IPS DF 4.7 (cell line): Measurements from ENCODE around the gene ADCY4.
"Not testable (repeated sequence)": the region's sequence is repeated elsewhere in the genome, so short reads cannot be mapped to it uniquely, and the experiment has no call there.

Experiments
- DNase-seq: peaks from one replicate; pipeline ENCODE4 v3.0.0-alpha.2; 2013; ENCODE audit warnings: low spot score; ENCODE audit errors: extremely low read depth

Gene ADCY4

DNA sequence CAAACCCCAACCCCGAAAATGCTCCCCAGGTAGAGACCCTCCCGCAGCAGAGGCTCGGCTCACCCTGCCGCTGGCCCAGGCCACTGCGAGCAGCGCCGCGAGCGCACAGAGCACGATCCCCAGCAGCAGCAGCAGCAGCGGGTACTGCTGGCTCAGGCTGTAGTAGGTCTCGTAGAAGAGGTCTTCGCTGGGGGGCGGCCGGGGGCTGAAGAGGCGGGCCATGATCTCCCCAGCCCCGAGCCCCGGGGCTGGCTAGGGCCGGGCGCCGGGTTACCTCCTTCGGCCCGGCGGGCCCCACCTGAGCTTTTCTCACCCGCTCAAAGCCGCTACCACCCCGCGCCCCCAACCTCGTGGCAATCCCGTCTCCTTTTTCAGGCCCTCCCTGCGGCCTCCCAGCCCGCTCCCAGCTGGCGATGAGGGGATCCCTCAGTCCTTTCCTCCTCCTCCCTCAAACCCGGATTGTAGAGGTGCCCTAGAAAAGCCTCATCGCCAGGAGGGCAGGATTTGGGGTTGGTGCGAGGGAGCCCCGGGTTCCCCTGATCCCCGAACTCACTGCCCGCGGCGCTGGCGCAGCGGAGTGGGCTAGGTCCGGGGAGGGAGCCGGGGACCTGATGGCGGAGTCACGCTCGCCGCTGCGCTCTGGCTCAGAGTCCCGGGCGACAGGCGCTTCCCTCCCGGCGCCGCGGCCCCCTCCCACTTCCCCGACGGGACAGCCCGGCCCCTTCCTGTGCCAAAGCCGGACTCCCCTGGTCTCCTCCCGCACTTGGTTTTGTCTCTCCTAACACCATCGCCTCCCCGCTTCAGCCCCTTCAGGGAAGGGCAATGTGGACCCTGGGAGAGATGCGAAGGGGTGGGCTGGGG is at the start of gene ADCY4:
TSS of gene ADCY4 (minus strand) at position 641 of the 861 bp plus-strand sequence. CDS start at position 222, 419 bp downstream.
- no peak for DNase-seq

DNA sequence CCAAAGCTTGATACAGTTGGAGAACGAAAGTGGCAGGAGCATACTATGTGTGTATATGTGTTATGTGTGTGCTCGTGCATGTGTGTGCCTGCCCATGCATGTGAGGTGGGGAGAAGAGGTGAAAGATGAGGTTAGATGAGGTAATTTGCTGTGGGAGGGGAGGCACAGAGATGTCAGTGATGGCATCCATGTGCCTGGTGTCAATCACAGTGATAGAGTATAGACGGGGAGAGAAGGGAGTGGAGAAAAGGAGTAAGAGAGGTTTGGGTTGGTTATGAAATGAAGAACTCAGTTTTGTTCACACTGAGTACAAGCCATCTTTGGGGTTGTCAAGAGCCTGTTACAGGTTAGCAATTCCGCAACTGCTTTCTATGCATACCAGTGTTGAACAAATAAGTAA is 49.3 kb upstream of the ADCY4 start:
- no peak for DNase-seq

DNA sequence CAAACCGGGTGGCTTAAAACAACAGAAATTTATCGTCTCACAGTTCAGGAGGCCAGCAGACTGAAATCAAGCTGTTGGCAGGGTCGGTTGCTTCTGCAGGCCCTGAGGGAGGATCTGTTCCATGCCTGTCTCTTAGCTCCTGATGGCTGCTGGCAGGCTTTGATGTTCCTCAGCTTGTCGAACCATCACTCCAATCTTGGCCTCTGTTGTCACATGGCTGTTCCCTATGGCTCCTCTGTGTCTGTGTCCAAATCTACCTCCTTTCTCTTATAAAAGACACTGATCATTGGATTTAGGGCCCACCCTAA is 47.1 kb upstream of the ADCY4 start:
- DNase-seq: no peak

DNA sequence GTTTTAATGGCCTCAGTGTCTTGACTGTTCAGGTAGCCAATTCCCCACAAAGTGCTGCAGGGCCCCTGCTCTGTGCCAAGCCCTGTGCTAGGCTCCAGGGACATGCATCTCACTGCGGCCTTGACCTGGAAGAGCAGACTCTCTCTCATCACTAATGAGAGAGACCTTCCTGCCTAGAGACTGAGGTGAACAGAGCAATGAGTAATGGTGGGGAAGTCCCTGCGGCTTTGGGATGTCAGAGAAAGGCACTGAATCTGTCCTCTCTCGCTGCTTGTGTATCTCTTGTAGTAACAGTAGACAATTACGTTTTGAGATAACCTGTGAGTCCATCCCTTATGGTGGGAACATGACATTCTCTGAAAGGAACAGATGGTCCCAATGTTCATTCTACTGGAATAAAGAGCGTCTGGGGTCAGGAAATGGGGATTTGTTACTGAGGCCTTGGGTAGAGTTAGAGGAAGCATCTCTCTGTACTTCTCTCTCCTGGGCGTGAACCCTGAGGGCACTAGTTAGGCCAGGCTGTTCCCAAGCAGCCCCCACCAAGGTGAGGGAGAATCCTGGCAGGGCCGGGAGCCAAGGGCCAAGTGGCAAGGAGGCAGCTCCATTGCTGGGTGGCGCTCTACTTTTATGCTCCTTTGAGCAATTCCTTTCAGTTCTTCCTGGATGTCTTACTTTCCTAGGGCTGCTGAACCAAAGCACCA is 46.6 kb upstream of the ADCY4 start:
- no peak for DNase-seq

DNA sequence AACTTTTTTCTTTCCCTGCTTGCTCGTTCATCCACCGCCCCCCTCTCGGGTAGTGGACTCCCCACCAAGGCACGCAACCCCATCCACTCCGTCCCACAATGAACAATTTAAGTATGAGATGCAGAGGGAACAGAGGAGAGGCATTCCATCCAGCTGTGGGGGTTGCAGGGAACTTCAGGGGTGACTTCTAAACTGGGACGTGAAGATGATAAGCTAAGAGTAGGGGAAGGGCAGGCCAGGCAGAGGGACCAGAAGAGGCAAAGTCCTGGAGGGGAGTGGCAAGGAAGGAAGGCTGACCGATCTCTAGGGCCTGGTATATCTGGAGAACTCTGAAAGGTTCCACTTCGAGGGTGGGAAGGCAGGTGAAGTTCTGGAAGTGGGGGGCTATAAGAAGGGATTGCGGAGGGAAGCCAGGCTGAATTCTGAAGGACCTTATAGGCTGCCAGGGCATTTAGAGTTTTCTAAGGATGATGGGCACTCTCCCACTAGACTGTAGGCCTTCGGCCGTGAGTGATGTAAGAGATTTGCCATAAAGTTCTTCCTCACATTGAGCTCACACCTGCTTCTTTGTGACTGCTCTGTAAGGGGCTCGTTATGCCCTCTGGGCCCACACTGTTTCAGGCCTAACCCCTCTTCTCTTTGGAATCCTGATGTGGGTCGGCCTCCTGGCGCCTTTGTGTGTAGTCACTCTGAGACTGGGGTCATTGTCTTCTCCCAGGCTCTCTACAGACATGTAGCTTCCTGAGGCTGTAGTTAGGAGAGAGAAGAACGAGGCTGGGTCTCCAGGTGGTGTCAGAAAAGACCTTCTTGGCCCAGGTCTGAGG is 45.2 kb upstream of the ADCY4 start:
- DNase-seq: no peak

DNA sequence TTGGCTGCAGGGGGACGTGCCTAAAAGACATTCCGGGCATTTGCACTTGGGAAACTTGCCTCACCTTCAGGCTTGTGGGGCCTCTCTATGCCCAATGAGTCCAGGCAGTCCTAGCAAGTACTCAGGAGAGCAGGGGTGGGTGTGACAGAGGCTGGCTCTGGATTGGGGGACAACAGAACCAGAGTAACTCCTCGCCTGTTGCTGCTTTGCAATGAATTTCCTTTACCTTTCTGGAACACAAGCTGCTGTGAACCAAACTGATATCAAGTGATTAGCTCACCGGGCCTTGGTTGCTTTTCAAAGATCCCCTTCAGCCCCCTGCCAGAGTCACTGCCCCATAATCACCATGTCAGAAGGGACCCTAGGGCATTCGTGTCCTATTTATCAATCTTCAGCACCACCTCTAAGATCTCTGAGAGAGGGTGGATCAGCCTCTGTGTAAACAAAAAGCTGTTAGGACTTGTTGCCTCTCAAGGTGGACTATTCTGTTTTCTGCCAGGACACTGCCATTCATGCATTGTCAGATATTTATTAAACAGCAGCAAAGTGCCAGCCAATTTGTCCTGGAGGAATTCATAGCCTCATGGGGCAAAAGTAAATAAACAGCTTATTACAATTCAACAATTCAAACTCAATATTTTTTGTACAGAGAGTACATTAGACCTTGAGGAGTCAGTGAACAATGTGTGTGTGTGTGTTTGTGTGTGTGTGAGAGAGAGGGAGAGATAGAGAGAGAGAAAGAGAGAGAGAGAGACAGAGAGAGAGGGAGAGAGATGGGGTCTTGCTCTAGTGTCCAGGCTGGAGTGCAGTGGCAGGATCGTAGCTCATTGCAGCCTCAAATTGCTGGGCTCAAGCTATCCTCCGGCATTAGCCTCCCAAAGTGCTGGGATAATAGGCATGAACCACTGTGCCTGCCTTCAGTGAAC is 44.4 kb upstream of the ADCY4 start:
- DNase-seq: no peak

DNA sequence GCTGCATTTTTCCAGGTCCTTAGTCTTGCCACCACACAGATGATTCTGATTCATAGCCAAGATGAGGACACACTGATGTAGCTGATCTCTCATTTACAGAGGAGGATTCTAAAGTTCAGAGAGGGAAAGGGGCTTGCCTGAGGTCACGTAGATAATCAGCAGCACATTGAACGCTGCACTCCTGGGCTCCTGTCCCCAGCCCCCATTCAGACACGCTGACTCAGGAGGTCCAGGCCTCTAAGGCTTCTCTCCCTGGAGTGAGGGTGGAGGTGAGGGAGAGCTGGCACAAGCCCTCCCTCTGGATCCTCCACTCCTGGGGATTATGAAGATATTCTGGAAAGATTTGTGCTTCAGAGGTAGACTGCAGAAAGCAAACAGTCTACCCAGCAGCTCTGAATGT is 43.5 kb upstream of the ADCY4 start:
- no peak for DNase-seq

DNA sequence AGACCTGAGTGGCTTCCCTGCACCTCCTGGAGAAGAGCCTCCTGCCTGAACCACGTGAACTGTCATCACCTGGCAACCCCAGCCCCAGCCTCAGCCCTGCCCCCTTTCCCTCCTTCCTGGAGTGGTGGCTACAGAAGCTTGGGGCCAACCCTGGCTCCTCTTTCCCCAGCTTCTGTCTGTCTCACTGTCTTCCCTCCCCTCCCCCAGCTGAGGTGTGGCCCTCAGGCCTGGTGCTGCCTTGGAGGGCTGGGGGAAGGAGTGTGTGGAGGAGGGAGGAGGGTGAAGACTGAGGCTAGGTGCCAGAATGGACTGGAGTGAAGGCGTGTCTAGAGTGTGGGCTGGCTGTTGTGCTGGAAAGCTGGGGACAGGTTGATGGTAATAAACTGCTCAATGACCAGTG is 42.8 kb upstream of the ADCY4 start:
- DNase-seq: no peak

DNA sequence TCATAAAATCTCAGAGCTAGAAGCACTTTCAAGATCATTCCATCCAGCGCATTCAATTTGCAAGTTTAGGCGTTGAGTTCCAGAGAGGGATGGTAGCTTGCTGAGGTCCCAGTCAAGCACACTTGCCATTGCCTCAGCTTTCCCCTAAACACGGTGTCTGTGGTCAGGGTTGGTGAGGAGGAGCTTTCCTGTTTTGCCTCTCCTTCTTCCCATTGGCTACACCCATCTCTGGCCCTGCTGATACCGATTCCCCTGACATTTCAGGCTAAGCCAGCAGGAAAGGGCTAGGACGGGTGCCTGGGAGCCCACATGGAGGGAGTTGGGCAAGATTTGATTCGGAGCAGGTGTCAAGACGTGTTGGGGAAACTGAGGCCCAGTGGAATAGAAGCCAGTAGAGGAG is 42.3 kb upstream of the ADCY4 start:
- no peak for DNase-seq

DNA sequence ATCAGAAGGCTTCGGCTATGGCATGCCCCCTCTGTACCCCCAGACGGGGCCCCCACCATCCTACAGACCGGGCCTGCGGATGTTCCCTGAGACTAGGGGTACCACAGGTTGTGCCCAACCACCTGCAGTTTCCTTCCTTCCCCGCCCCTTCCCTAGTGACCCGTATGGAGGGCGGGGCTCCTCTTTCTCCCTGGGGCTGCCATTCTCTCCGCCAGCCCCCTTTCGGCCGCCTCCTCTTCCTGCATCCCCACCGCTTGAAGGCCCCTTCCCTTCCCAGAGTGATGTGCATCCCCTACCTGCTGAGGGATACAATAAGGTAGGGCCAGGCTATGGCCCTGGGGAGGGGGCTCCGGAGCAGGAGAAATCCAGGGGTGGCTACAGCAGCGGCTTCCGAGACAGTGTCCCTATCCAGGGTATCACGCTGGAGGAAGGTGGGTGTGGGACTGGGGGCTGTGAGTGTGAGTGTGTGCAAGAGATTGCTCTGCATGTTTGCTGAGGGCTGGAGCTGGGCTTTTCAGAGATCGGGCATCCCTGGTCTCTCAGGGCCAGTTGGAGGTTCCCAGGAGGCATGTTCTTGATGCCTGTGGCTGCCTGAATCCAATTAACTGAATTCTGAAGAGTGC is 41.7 kb upstream of the ADCY4 start:
- no peak for DNase-seq

DNA sequence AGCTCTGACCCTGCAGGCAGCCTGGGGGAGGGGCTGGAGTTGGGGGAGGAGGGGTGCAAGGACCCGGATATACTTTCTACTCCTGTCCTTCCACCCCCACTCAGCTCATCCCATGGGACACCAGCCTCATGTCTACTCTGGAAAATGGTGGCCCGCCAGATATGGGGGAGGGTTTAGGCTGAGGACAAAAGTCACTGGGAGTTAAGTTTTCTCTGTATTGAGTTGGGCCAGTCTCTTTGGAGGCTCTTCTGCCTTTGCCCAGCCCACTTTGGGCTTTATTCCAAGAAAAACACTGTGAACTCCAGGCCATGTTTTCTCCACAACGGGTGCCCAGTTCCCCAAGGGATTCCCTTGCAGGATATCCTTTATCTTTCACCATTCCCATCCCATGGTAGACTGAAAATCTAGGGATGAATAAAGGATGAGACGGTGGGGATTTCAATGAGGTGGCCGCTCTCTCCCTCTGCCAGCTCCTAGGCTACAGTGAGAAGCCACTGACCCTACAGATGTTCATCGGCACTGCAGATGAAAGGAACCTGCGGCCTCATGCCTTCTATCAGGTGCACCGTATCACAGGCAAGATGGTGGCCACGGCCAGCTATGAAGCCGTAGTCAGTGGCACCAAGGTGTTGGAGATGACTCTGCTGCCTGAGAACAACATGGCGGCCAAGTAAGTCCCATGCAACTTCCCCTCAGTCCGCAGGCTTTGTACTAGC is 38.0 kb upstream of the ADCY4 start:
- no peak for DNase-seq

DNA sequence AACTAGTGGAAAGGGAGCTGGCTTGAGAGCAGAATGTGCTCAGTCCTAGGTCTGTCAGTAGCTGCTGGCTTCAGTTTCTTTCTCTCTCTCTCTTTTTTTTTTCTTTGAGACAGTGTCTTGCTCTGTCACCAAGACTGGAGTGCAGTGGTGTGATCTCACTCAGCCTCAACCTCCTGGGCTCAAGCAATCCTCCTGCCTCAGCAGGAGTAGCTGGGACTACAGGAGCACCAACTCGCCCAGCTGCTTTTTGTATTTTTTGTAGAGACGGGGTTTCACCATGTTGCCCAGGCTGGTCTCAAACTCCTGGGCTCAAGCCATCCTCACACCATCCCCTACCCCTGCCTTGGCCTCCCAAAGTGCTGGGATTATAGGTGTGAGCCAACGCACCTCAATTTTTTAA is 36.7 kb upstream of the ADCY4 start:
- not testable (repeated sequence) for DNase-seq

DNA sequence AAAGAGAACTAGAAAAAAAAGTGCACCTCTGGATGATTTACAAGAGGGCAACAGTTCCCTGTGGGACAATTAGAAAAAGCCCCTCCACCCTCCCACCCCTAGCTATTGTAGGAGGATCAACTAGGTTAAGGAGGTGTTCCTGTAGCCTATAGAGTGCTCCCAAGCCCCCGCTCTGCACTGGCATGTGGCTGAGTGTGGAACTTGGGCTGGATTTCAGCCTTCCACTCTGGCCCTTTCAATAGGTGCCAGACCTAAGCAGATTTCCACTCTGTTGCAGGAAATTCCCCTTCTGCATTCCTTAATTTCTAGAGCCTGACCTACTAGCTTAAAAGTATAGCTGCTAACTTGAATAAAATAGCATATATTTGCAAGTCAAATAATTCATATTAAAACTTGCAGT is 35.9 kb upstream of the ADCY4 start:
- DNase-seq: no peak

DNA sequence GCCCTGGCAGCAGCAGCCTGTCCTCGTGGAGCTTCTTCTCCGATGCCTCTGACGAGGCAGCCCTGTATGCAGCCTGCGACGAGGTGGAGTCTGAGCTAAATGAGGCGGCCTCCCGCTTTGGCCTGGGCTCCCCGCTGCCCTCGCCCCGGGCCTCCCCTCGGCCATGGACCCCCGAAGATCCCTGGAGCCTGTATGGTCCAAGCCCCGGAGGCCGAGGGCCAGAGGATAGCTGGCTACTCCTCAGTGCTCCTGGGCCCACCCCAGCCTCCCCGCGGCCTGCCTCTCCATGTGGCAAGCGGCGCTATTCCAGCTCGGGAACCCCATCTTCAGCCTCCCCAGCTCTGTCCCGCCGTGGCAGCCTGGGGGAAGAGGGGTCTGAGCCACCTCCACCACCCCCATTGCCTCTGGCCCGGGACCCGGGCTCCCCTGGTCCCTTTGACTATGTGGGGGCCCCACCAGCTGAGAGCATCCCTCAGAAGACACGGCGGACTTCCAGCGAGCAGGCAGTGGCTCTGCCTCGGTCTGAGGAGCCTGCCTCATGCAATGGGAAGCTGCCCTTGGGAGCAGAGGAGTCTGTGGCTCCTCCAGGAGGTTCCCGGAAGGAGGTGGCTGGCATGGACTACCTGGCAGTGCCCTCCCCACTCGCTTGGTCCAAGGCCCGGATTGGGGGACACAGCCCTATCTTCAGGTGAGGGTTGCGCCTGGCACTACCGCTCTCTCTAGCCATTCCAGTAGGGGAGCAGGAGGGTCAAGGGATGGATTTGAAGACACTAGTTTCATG is 35.2 kb upstream of the ADCY4 start:
- DNase-seq: no peak

DNA sequence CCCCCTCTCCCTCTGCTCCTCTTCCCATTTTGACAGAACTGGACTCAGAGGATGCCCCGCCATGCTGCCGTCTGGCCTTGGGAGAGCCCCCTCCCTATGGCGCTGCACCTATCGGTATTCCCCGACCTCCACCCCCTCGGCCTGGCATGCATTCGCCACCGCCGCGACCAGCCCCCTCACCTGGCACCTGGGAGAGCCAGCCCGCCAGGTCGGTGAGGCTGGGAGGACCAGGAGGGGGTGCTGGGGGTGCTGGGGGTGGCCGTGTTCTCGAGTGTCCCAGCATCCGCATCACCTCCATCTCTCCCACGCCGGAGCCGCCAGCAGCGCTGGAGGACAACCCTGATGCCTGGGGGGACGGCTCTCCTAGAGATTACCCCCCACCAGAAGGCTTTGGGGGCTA is 34.6 kb upstream of the ADCY4 start:
- no peak for DNase-seq

DNA sequence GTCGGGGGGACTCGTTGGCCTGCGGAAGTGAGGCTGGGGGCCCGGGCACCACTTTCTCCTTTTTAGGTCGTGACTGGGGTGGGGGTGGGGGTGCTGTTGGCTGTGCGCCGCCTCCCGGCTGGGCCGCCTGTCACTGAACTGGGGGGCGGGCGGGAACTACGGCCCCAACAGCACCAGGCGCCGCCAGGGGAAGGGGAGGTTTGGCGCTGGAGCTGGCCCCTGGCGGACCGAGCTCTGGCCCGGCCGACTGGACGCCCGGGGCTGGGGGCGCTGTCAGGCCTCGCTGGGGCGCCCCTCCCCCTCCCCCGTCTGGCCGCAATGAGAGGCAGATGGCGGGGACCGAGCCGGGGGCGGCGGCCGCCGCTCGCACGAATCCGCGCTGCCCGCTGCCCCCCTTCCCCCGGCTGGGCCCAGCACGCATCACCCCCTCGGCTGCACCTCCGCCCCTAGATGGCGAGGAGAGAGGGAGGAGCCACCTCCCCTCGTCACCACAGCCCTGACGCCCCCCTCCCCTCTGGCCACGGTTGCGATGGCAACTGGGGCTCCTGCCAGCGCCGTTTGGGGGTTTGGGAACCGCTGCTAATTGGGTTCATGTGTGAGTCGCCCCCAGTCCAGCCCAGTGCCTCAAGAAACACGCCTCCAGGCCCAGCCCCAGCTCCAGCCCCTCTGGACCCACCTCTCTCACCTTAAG is 33.8 kb upstream of the ADCY4 start:
- no peak for DNase-seq

DNA sequence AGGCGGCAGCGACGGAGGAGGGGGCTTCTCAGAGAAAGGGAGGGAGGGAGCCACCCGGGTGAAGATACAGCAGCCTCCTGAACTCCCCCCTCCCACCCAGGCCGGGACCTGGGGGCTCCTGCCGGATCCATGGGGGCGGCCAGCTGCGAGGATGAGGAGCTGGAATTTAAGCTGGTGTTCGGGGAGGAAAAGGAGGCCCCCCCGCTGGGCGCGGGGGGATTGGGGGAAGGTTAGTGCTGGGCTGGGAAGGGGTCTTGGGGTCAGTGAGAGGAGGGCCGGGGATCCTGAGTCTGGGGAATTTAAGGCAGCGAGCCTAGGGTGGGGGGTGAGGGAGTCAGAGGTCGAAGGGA is 33.3 kb upstream of the ADCY4 start:
- DNase-seq: no peak

DNA sequence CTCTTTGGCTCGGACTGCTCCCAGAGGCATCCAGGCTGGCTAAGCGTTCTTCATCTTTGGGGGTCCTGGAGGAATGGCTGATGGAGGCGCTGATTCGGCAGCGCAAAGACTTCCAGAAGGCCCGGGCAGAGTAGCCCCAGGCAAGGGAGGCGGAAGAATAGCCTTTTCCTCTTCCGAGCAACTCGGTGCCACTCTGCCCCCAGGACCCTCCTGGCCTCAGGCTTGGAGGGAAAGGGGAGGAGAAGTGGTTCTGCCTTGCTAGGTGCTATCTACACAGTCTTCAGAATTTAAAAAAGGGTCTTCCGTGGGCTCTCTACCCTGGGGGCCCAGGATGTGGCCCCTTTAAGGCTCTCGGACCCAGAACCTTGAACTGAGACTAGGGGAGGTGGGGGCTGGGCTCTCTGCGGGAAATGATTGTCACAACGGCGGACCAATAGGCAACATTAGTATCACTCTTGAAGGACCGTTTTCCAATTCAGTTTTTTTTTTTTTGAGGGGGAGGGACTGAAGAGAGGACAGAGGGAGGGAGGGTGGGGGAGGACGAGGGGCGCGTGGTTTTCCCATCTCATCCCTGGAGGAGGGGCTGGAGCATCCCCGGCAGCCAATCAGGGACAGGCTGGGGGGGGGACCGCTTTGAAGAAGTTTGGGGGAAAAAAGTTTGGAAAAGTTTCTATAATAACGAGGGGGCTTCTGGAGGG is 32.8 kb upstream of the ADCY4 start, which contains the start of gene NFATC4:
TSS of gene NFATC4 (plus strand) at position 671 of the 698 bp plus-strand sequence. CDS start 157 bp downstream, outside the sequence.
- peak; percentile 89 for DNase-seq
